Naive B cell (primary cell): ENCODE results near the gene ZNF682. TPM values are rescaled to one million over a fixed set of nuclear protein-coding genes. Genes with fewer than 3 reads are reported as not detected.
"Not testable (repeated sequence)": the region's sequence is repeated elsewhere in the genome, so short reads cannot be mapped to it uniquely, and the experiment has no call there.

Experiments
- ATAC-seq, 2 donors: fragments of 150-1000 bp; cut with Tn5 transposase; 2 replicates each; pipeline ENCODE4 v1.10.0; 2021; ENCODE audit warnings: low read depth in 2 of 2, mild to moderate bottlenecking in 2 of 2, moderate library complexity in 2 of 2
- DNase-seq: peaks from one replicate; pipeline ENCODE4 v3.0.0; 2022
- H3K27ac Mint-ChIP-seq, 6 donors: one replicate each; pipeline ENCODE4 v1.8.0; 2020 to 2022; ENCODE audit warnings: mild to moderate bottlenecking in 6 of 6, mixed read lengths in 6 of 6, moderate library complexity in 5 of 6, inconsistent platforms in 2 of 6
- H3K27me3 Mint-ChIP-seq, 3 donors: one replicate each; pipeline ENCODE4 v1.8.0; 2021 to 2022; ENCODE audit warnings: mixed read lengths in 3 of 3, mild to moderate bottlenecking in 1 of 3
- H3K36me3 Mint-ChIP-seq, 2 donors: one replicate each; pipeline ENCODE4 v1.8.0; 2020 to 2022; ENCODE audit warnings: mixed read lengths in 2 of 2, inconsistent platforms in 1 of 2, mild to moderate bottlenecking in 1 of 2
- H3K4me1 Mint-ChIP-seq, 3 donors: one replicate each; pipeline ENCODE4 v1.8.0; 2020 to 2022; ENCODE audit warnings: mixed read lengths in 3 of 3, inconsistent platforms in 1 of 3, mild to moderate bottlenecking in 1 of 3, moderate library complexity in 1 of 3
- H3K4me3 Mint-ChIP-seq, 8 donors: one replicate each; pipeline ENCODE4 v1.8.0; 2020 to 2022; ENCODE audit warnings: mild to moderate bottlenecking in 8 of 8, mixed read lengths in 8 of 8, moderate library complexity in 8 of 8, inconsistent platforms in 2 of 8
- H3K9me3 Mint-ChIP-seq, 7 donors: one replicate each; pipeline ENCODE4 v1.8.0; 2020 to 2022; ENCODE audit warnings: mixed read lengths in 7 of 7, mild to moderate bottlenecking in 5 of 7, inconsistent platforms in 2 of 7, moderate library complexity in 1 of 7
- polyA plus RNA-seq, 6 donors: library from polyadenylated mRNA; unstranded; fragments of 300-500 nt; fragmentation: Illumina TruSeq; gene quantifications; one replicate each; pipeline ENCODE4 v1.2.3, GENCODE V29; 2021; ENCODE audit warnings: low read depth in 6 of 6

The ZNF682 gene
- 1 to 10 TPM; 2.5 to 6.0 (median 3.1) TPM for polyA plus RNA-seq

- Mint-ChIP-seq H3K27ac (peak within 1 kb of the TSS in 5 of 6 donors; percentile 82 to 92 (median 90)), H3K27me3 (peaks cover 0 to 6% (median 0%) of the 10 kb centered on the region in 3 donors), H3K9me3 (no peaks in the 10 kb centered on the region), H3K36me3 (no peaks in the 10 kb centered on the region), H3K4me1 (peaks cover 9 to 23% (median 10%) of the 10 kb centered on the region in 3 donors), H3K4me3 (peak within 1 kb of the TSS; percentile 94 to 98 (median 96))
- ATAC-seq (peak; percentile 99), DNase-seq (peak; percentile 91)
Measured at GRCh38 chr19:20039203-20039723, at the start of gene ZNF682. ZNF682 (minus strand) TSS chr19:20039505; CDS start chr19:20039345, 160 bp downstream.

GRCh38 chr19:20082876-20083275 lies 43.6 kb upstream of the ZNF682 start:
- ATAC-seq, H3K27ac Mint-ChIP-seq, H3K9me3 Mint-ChIP-seq, H3K27me3 Mint-ChIP-seq, DNase-seq, H3K36me3 Mint-ChIP-seq: not testable (repeated sequence)
- peaks cover 13 to 28% (median 23%) of the 10 kb centered on the region in 3 donors for H3K4me1 Mint-ChIP-seq
- peak overlapping the region in 1 of 8 donors; percentile 63 for H3K4me3 Mint-ChIP-seq

- not testable (repeated sequence) for H3K36me3 Mint-ChIP-seq, H3K27me3 Mint-ChIP-seq, ATAC-seq, H3K27ac Mint-ChIP-seq, DNase-seq
- peaks cover 16 to 32% (median 23%) of the 10 kb centered on the region in 3 donors for H3K4me1 Mint-ChIP-seq
- H3K9me3 Mint-ChIP-seq, result peaks cover 0 to 11% (median 0%) of the 10 kb centered on the region in 7 donors
- peak overlapping the region in 2 of 8 donors; percentile 22 to 63 for H3K4me3 Mint-ChIP-seq
Measured at GRCh38 chr19:20082232-20082833, 43.0 kb upstream of the ZNF682 start.

- Mint-ChIP-seq H3K27ac (peak overlapping the region in 1 of 6 donors; percentile 67), H3K9me3 (peaks cover 0 to 11% (median 0%) of the 10 kb centered on the region in 7 donors), H3K4me1 (peaks cover 16 to 32% (median 23%) of the 10 kb centered on the region in 3 donors), H3K27me3 (no peaks in the 10 kb centered on the region), H3K36me3 (peaks cover 0 to 9% of the 10 kb centered on the region in 2 donors), H3K4me3 (peak overlapping the region in 5 of 8 donors; percentile 52 to 97 (median 77))
- ATAC-seq, result no peak
- DNase-seq, result no peak
Measured at GRCh38 chr19:20080656-20081055, 41.4 kb upstream of the ZNF682 start.

- DNase-seq (no peak), ATAC-seq (no peak)
- H3K4me1 Mint-ChIP-seq, result peaks cover 16 to 32% (median 23%) of the 10 kb centered on the region in 3 donors
- peaks cover 0 to 8% (median 0%) of the 10 kb centered on the region in 7 donors for H3K9me3 Mint-ChIP-seq
- peak overlapping the region in 7 of 8 donors; percentile 42 to 97 (median 77) for H3K4me3 Mint-ChIP-seq
- H3K27me3 Mint-ChIP-seq, result no peaks in the 10 kb centered on the region
- H3K27ac Mint-ChIP-seq, result peak overlapping the region in 2 of 6 donors; percentile 49 to 75
- H3K36me3 Mint-ChIP-seq, result peaks cover 0 to 9% of the 10 kb centered on the region in 2 donors
Measured at GRCh38 chr19:20079476-20079875, 40.2 kb upstream of the ZNF682 start.

GRCh38 chr19:20078581-20079031 lies 39.3 kb upstream of the ZNF682 start:
- Mint-ChIP-seq H3K4me1 (peaks cover 16 to 31% (median 23%) of the 10 kb centered on the region in 3 donors), H3K27ac (peak overlapping the region in 2 of 6 donors; percentile 32 to 45), H3K9me3 (peaks cover 0 to 8% (median 0%) of the 10 kb centered on the region in 7 donors), H3K36me3 (peaks cover 0 to 9% of the 10 kb centered on the region in 2 donors), H3K27me3 (no peaks in the 10 kb centered on the region), H3K4me3 (peak overlapping the region; percentile 90 to 97 (median 94))
- ATAC-seq, result no peak
- no peak for DNase-seq

- Mint-ChIP-seq H3K4me1 (peaks cover 16 to 27% (median 23%) of the 10 kb centered on the region in 3 donors), H3K27ac (peak within 1 kb of the TSS; percentile 27 to 89 (median 43)), H3K4me3 (peak within 1 kb of the TSS; percentile 90 to 97 (median 94)), H3K36me3 (peaks cover 0 to 9% of the 10 kb centered on the region in 2 donors), H3K9me3 (peaks cover 0 to 5% (median 0%) of the 10 kb centered on the region in 7 donors), H3K27me3 (no peaks in the 10 kb centered on the region)
- DNase-seq, result peak; percentile 86
- ATAC-seq, result peak; percentile 99
Measured at GRCh38 chr19:20077791-20078463, 38.6 kb upstream of the ZNF682 start, which contains the start of gene ZNF90. ZNF90 (plus strand) TSS chr19:20078000; CDS start chr19:20078133, 133 bp downstream.

- ATAC-seq (no peak), DNase-seq (no peak)
- Mint-ChIP-seq H3K9me3 (peaks cover 3 to 30% (median 7%) of the 10 kb centered on the region in 7 donors), H3K4me1 (peaks cover 4 to 5% (median 4%) of the 10 kb centered on the region in 3 donors), H3K27ac (no peak overlapping the region), H3K36me3 (no peaks in the 10 kb centered on the region), H3K27me3 (peaks cover 8 to 29% (median 24%) of the 10 kb centered on the region in 3 donors), H3K4me3 (no peak overlapping the region)
Measured at GRCh38 chr19:20072936-20073335, 33.6 kb upstream of the ZNF682 start.

GRCh38 chr19:20070691-20071090 lies 31.4 kb upstream of the ZNF682 start:
- Mint-ChIP-seq H3K4me3 (peak overlapping the region in 1 of 8 donors; percentile 23), H3K27me3 (peaks cover 16 to 47% (median 42%) of the 10 kb centered on the region in 3 donors), H3K4me1 (no peaks in the 10 kb centered on the region), H3K36me3 (no peaks in the 10 kb centered on the region), H3K9me3 (peaks cover 4 to 39% (median 12%) of the 10 kb centered on the region in 7 donors), H3K27ac (no peak overlapping the region)
- DNase-seq (no peak), ATAC-seq (no peak)

- peaks cover 4 to 39% (median 12%) of the 10 kb centered on the region in 7 donors for H3K9me3 Mint-ChIP-seq
- H3K4me3 Mint-ChIP-seq, ATAC-seq: not testable (repeated sequence)
Measured at GRCh38 chr19:20068559-20068958, 29.3 kb upstream of the ZNF682 start.

GRCh38 chr19:20067943-20068342 lies 28.6 kb upstream of the ZNF682 start:
- DNase-seq (no peak), ATAC-seq (no peak)
- peaks cover 16 to 47% (median 42%) of the 10 kb centered on the region in 3 donors for H3K27me3 Mint-ChIP-seq
- peaks cover 4 to 39% (median 12%) of the 10 kb centered on the region in 7 donors for H3K9me3 Mint-ChIP-seq
- no peaks in the 10 kb centered on the region for H3K4me1 Mint-ChIP-seq
- H3K27ac Mint-ChIP-seq, result no peak overlapping the region
- no peak overlapping the region for H3K4me3 Mint-ChIP-seq
- H3K36me3 Mint-ChIP-seq, result no peaks in the 10 kb centered on the region

More at GRCh38 chr19:20068559-20068958, 29.3 kb upstream of the ZNF682 start:
- DNase-seq, H3K4me1 Mint-ChIP-seq, H3K27ac Mint-ChIP-seq, H3K36me3 Mint-ChIP-seq: not testable (repeated sequence)
- H3K27me3 Mint-ChIP-seq, result peaks cover 16 to 47% (median 42%) of the 10 kb centered on the region in 3 donors

- Mint-ChIP-seq H3K4me1 (no peaks in the 10 kb centered on the region), H3K27me3 (peaks cover 16 to 47% (median 42%) of the 10 kb centered on the region in 3 donors), H3K36me3 (no peaks in the 10 kb centered on the region), H3K4me3 (no peak overlapping the region), H3K9me3 (peaks cover 4 to 39% (median 12%) of the 10 kb centered on the region in 7 donors), H3K27ac (peak overlapping the region in 1 of 6 donors; percentile 47)
- no peak for ATAC-seq
- no peak for DNase-seq
Measured at GRCh38 chr19:20066861-20067260, 27.6 kb upstream of the ZNF682 start.

GRCh38 chr19:20060282-20060681 lies 21.0 kb upstream of the ZNF682 start:
- peaks cover 7 to 16% (median 12%) of the 10 kb centered on the region in 3 donors for H3K27me3 Mint-ChIP-seq
- H3K4me3 Mint-ChIP-seq, result no peak overlapping the region
- H3K9me3 Mint-ChIP-seq, result peaks cover 0 to 4% (median 0%) of the 10 kb centered on the region in 7 donors
- ATAC-seq (no peak), DNase-seq (no peak)
- peaks cover 0 to 5% (median 0%) of the 10 kb centered on the region in 3 donors for H3K4me1 Mint-ChIP-seq
- H3K36me3 Mint-ChIP-seq, result no peaks in the 10 kb centered on the region
- H3K27ac Mint-ChIP-seq, result no peak overlapping the region
